SH-SY5Y (cell line): ENCODE measurements around the gene DNASE2.

ENCODE experiments used
- GATA2 ChIP-seq: IDR thresholded peaks from 2 replicates; pipeline ENCODE4 v1.6.1; 2011; ENCODE audit warnings: mild to moderate bottlenecking, low read depth, low read length
- GATA3 ChIP-seq: IDR thresholded peaks from 2 replicates; pipeline ENCODE4 v1.6.1; 2011; ENCODE audit warnings: low read depth, mild to moderate bottlenecking, low read length, moderate library complexity

The DNASE2 gene

DNA sequence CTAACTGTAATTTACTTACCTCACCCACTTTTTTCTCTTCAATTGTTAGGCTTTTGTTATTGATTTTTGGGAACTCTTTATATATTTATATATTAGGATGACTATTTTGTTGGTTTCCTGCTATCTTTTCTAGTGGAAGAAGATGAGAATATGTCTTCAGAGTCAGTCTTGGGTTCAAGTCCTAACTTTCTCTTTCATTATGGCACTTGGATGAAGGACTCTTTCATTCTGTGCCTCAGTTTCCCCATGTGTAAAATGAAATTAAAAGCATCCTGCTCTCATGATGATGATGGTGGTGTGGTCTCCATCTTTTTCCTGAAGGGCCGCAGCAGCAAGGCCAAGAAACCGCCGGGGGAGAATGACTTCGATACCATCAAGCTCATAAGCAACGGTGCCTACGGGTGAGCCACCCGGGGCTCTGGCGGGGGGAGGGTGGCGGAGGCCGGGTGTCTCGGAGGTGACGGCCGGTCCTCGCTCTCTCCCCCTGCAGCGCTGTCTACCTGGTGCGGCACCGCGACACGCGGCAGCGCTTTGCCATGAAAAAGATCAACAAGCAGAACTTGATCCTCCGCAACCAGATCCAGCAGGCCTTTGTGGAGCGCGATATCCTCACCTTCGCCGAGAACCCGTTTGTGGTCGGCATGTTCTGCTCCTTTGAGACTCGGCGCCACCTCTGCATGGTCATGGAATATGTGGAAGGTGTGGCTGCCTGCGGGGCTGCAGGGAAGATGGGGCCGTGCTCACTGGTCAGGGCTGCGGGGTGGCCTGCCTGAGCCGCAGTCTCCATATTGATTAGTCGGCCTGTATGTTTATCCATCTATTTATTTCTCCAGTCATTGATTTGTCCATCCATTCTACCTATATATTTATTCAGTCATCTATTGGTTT is 23.0 kb downstream of the DNASE2 start:
- TF ChIP-seq GATA2, result no peak
- TF ChIP-seq GATA3, result no peak

DNA sequence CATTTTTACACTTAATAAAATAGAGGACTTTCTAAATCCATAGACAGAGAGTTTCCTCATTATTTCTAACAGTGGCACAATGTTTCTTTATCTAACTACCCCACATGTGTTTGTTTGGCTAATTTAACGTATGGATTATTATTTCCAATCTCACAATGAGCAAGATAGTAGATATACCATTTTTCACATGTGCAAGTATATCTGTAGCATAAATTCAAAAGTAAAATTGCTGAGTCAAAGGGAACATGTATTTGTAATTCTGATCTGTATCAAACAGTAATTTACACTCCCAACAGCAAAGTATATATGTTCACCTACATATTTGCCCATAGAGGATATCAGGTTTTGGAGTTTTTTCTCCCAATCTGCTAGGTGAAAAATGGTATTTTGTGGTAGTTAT is 24.6 kb downstream of the DNASE2 start:
- TF ChIP-seq GATA3 (no peak), GATA2 (no peak)

DNA sequence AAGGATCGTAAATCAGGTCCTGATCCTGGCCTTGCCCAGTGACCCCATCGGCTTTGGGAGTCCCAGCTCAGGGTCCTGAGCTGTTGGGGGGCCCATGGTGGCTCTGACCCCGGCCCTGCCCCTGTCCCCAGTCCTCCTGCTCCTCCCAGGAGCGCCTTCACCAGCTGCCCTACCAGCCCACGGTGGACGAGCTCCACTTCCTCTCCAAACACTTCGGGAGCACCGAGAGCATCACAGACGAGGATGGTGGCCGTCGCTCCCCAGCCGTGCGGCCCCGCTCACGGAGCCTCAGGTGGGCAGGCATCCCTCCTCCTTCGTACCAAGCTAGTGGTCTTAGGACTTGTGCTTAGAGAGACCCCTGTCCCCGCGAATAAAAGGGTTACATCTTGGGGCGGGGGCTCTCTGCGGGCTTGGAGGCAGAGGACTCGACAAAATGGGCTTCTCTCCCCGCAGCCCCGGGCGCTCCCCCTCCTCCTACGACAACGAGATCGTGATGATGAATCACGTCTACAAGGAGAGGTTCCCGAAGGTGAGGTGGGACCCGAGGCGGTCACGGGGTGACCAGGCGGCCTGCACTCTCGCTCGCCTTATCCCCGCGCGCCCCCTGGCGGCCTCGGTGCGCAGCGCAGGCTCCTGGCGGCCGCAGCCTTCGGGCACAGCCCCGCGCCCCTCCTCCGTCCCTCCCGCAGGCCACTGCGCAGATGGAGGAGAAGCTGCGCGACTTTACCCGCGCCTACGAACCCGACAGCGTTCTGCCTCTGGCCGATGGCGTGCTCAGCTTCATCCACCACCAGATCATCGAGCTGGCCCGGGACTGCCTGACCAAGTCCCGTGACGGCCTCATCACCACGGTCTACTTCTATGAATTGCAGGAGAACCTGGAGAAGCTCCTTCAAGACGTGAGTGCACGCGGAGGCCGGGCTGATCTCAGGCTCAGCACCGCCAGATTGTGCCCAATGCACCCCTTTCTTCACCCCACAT is 33.8 kb downstream of the DNASE2 start:
- TF ChIP-seq GATA2 (no peak), GATA3 (no peak)

DNA sequence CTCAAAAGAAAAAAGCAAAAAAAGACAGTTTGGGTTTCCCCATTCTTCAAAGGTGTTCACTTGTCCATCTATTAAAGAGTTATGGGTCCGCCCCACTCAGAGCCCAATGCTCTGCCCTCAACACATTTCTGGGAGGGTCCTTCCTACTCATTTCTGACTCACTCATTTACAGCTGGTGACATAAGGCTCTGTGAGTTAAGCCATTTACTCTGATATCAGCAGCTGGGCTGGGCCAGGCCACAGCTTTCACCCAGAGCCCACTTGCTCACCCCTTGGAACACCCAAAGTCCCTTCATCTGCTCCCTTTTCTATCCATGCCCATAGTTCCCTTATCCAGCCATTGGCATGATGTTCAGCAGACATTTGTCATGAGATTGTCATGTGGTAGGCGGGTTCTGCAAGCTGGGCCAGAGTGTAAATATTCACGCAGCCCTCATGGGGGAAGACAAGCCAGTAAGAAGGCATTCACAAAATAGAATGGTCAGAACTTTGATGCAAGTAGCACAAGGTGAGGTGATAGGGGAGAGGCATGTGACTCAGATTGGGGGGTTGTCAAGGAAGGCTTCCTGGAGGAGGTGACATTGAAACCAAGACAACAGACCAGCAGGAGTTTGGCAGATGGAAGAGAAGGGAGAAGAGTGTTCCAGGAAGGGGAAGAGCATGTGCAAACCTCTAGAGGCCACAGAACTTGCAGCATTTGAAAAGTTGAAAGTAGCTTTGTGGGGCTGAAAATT is 37.1 kb downstream of the DNASE2 start:
- TF ChIP-seq GATA3 (no peak), GATA2 (no peak)

DNA sequence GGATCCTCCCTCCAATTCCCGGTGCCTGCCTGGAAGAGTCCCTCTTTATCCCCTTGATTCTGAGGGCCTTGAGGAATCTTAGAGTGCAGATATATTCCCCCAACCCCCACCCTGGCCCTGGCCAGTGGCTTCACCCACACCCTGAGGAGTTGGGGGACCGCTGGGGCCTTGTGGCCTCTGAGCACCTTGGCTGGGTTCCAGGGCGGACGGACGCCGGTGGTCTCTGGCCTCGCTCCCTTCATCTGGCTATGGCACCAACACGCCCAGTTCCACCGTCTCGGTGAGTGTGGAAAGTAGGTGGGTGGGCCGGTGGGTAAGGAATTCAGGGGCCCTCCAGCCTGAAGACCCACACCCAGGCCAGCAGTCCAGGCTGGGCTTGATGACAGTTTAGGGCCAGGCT is 37.9 kb downstream of the DNASE2 start:
- TF ChIP-seq GATA3, result no peak
- TF ChIP-seq GATA2, result no peak

DNA sequence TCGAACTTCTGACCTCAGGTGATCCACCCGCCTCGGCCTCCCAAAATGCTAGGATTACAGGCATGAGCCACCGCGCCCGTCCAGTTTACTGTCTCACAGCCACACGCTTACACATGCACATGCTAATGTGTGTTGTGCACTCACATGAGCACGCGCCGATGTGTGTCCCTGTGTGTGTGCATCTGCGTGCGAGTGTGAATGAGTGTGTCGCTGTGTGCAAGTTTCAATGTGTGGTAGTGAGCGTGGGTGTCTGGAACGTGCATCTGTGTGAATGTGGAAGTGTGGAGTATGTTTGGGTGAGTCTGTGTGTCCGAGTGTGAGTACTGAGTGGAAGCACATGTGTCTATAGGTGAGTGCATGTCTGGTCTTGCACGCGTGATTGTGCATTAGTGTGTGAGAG is 38.7 kb downstream of the DNASE2 start:
- TF ChIP-seq GATA2 (no peak), GATA3 (no peak)

DNA sequence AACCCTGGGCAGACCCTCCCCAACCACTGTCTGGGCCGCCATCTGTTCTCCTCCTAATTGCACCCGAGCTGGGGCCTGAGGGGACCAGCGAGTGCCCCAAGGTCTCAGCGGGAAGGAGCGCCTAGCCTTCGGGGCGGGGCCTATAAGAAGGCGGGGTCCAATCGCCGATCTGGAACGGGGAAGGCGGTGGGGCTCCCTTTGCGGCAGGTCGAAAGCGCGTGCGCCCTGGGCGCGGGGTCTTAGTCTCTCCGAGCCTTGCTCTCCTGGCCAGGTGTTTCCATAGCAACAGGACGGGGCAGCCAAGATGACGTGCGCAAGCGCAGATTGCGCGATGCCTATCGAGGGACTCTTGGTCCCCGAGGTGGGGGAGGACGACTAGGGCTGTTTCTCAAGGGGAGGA is 40.2 kb downstream of the DNASE2 start:
- TF ChIP-seq GATA2 (no peak), GATA3 (no peak)

DNA sequence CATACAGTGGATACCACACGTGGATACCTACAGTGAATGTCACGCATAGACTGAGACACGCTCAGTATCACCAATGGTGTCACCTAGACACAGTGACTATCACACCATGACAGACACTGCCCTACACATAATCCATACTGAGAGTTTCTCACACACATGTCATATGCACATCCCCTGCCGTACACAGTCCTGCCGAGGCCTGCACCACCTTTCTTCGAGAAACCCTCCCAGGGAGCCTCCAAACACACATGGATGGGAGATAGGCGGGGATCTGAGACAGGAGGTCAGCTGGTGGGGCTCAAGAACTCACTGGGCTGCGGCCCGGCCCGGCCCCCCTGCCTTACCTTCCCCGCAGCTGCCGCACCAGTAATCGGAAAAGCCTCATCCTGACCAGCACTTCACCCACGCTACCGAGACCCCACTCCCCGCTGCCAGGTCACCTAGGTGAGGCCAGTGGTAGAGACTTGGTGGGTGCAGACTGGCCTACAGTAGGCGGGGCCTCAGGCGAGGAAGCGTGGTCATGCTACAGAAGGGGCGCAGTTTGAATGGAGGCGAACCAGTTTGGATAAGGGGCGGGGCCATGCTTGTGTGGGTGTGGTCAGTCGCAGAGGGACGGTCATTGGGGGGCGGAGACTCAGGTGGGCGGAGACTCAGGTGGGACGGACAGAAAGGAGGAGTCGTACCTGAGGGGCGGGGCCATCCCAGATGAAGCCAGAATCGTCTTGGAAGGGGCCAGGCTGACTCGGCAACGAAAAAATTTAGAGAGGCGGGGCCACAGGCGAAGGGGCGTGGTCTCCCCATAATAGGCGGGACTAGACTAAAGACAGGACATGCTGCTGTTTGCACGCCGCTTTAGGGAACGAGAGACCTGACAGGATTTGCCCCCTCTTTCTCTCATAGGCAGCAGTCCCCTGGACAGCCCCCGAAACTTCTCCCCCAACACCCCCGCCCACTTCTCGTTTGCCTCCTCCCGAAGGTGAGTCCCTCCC is 40.9 kb downstream of the DNASE2 start:
- TF ChIP-seq GATA2, result no peak
- TF ChIP-seq GATA3, result no peak

DNA sequence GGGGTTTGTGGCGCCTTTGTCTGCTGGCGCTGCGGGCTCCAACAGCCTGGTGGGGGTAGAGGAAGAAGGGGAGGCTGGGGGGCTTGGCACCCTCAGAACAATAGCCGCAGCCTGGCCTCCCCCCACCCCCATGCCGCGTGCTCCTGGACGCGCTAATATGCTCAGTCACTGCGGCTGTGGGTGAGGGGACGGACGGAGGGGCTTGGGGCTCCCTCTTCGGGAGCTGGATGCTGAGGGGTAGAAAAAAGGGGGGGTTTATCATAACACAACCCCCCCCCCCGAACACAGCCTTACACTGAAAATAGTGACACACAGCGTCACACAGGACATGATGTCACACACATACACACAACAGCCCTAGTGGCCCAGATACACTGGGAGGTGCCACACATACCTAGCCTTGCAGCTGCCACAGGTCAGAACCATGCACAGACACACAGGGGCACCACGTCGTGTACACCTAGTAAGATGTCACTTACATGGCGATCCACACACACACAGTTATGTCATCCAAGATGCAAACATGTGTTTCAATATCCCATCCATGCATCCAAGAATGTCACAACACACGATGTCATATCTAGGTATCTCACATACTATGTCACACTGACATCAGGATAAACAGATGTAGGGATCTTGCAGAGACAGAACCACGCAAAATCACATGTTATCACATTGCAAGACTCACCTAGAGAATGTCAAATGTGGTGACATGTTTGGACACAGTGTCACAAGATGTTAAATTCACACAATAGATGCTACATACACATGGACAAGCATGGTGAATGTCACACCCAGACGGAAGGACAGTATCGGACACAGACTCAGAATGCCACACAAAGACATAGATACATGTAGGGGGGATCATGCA is 42.1 kb downstream of the DNASE2 start:
- no peak for TF ChIP-seq GATA3
- TF ChIP-seq GATA2, result no peak

DNA sequence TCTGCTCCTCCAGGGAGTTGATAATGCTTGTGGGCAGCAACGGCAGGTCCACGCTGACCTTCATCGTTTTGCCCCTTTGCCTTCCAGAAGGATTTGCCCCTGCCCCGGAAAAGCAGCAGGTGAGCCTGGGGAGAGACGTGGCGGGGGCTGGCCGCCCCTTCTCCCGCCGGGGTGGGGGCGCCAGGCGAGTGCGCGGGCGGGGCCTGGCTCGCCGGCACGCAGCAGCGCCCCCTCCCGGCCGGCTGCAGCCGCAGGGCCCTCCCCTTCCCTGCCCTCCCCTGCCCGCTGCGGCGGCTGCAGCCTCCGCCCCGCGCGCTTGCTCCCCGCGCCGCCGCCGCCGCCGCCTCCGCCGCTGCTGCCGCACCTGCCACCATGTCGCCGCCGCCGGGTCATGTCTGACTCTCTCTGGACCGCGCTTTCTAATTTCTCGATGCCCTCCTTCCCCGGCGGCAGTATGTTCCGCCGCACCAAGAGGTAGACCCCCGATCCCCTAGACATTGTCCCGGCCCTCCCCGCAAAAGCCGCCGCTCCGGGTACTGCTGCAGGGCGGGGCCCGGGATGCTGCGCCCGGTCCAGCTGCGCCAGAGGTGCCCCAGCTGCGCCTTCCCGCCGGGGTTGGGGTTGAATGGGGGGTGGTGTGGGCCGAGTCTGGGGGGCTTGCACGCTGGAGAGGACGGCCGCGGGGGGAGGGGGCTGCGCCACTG is 42.9 kb downstream of the DNASE2 start, which contains the start of gene MAST1:
TSS of gene MAST1 (plus strand) at position 334 of the 704 bp plus-strand sequence. CDS start at position 392, 58 bp downstream.
- TF ChIP-seq GATA3, result no peak
- no peak for TF ChIP-seq GATA2

DNA sequence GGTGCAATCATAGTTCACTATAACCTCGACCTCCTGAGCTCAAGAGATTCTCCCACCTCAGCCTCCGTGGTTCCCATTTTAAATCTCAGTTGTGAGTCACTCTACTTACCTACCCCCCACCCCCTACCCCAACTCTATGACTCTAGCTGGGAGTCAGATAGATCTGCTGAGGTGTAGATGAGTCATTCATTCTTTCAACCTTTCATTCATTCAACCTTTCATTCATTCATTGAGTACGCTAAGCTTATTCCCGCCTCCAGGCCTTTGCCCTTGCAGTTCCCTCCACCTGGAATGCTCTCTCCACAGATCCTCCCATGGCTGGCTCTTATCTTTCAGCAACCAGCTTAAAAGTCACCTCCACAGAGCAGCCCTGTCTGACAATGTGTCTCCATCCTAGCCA is 44.0 kb downstream of the DNASE2 start:
- TF ChIP-seq GATA3, result no peak
- no peak for TF ChIP-seq GATA2
